ENCODE results near the gene PNMA8A.

Gene PNMA8A

GRCh38 chr19:46426506-46427162 lies 44.7 kb downstream of the PNMA8A start:
- H3K27me3 ChIP-seq (ENCODE audit: low read depth, low read length) = peaks cover 4% of the 10 kb centered on the region
- no peaks in the 10 kb centered on the region for H3K36me3 ChIP-seq (ENCODE audit: control insufficient read depth in 1 of 2, insufficient read depth in 2 of 2, low read length in 2 of 2)
- peaks cover 0 to 12% of the 10 kb centered on the region in 2 donors for H3K4me1 ChIP-seq (ENCODE audit: control insufficient read depth in 1 of 2, insufficient read depth in 2 of 2, low read length in 2 of 2)
- no peaks in the 10 kb centered on the region for H3K9me3 ChIP-seq (ENCODE audit: control insufficient read depth in 1 of 2, low read length in 2 of 2)
- peak overlapping the region; percentile 50 to 70 for H3K4me3 ChIP-seq (ENCODE audit: low read depth in 1 of 2, low read length in 2 of 2)
- H3K27ac ChIP-seq (ENCODE audit: low read length) = no peak overlapping the region

GRCh38 chr19:46426035-46426505 lies 45.3 kb downstream of the PNMA8A start:
- Histone ChIP-seq H3K4me3 (ENCODE audit: low read depth in 1 of 2, low read length in 2 of 2) (peak overlapping the region; percentile 50 to 70), H3K27ac (ENCODE audit: low read length) (no peak overlapping the region), H3K9me3 (ENCODE audit: control insufficient read depth in 1 of 2, low read length in 2 of 2) (no peaks in the 10 kb centered on the region), H3K4me1 (ENCODE audit: control insufficient read depth in 1 of 2, insufficient read depth in 2 of 2, low read length in 2 of 2) (peaks cover 0 to 12% of the 10 kb centered on the region in 2 donors), H3K36me3 (ENCODE audit: control insufficient read depth in 1 of 2, insufficient read depth in 2 of 2, low read length in 2 of 2) (no peaks in the 10 kb centered on the region), H3K27me3 (ENCODE audit: low read depth, low read length) (peaks cover 4% of the 10 kb centered on the region)

DNA sequence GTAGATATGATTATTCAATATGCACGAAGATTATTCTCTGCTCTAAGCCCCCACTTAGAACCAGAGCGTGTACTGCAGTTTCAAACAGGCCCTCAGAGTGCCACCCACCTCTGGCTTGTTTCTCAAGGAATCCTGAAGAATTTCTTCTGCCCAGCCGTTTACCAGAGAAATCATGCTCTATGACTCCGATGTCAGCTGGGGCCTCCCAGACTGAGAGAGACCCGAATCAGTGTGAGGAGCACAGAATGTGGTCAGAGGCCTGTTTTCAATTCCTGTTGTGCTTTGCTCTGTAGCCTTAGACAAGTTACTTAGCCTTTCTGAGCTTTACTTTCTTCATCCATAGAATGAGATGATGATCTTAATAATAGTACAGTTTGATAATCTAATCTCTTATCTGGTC lies 48.2 kb downstream of the PNMA8A start:
- H3K27ac ChIP-seq (ENCODE audit: low read length) = no peak overlapping the region
- H3K9me3 ChIP-seq (ENCODE audit: control insufficient read depth in 1 of 2, low read length in 2 of 2) = no peaks in the 10 kb centered on the region
- H3K4me1 ChIP-seq (ENCODE audit: control insufficient read depth in 1 of 2, insufficient read depth in 2 of 2, low read length in 2 of 2) = peaks cover 0 to 12% of the 10 kb centered on the region in 2 donors
- peaks cover 3% of the 10 kb centered on the region for H3K27me3 ChIP-seq (ENCODE audit: low read depth, low read length)
- no peak overlapping the region for H3K4me3 ChIP-seq (ENCODE audit: low read depth in 1 of 2, low read length in 2 of 2)
- H3K36me3 ChIP-seq (ENCODE audit: control insufficient read depth in 1 of 2, insufficient read depth in 2 of 2, low read length in 2 of 2) = no peaks in the 10 kb centered on the region

DNA sequence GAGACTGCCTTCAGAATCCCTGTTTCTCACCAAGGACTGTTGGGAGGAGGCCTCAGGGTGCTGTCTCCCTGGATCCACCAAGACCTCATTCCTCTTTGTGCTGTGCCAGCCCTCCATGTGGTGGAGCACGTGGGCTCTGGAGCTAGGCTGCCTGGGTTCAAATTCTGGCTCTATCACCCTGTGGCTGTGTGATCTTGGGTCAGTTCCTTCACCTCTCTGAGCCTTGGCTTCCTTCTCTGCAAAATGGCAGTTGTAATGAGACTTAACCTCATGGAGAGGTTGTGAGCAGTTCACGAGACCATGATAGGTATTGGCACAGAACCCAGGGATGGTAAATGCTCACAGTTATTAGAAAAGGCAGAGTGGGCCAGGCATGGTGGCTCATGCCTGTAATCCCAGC lies 49.0 kb downstream of the PNMA8A start:
- Histone ChIP-seq H3K36me3 (ENCODE audit: control insufficient read depth in 1 of 2, insufficient read depth in 2 of 2, low read length in 2 of 2) (no peaks in the 10 kb centered on the region), H3K27ac (ENCODE audit: low read length) (no peak overlapping the region), H3K4me3 (ENCODE audit: low read depth in 1 of 2, low read length in 2 of 2) (no peak overlapping the region), H3K4me1 (ENCODE audit: control insufficient read depth in 1 of 2, insufficient read depth in 2 of 2, low read length in 2 of 2) (peaks cover 0 to 12% of the 10 kb centered on the region in 2 donors), H3K9me3 (ENCODE audit: control insufficient read depth in 1 of 2, low read length in 2 of 2) (no peaks in the 10 kb centered on the region), H3K27me3 (ENCODE audit: low read depth, low read length) (no peaks in the 10 kb centered on the region)

DNA sequence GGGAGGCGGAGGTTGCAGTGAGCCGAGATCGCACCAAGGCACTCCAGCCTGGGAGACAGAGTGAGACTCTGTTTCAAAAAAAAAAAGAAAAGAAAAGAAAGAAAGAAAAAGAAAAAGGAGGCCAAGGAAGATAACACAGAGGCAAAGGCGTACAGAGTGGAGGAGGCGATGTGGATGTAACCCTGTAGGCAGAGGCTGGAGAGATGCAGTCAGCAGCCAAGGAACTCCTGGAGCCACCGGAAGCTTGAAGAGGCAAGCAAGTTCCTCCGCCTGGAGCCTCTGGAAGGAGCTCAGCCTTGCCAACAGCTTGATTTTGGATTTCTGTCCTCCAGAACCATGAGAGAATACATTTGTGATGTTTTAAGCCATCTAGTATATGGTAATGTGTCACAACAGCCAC lies 51.3 kb downstream of the PNMA8A start:
- Histone ChIP-seq H3K4me3 (ENCODE audit: low read depth in 1 of 2, low read length in 2 of 2) (no peak overlapping the region), H3K36me3 (ENCODE audit: control insufficient read depth in 1 of 2, insufficient read depth in 2 of 2, low read length in 2 of 2) (no peaks in the 10 kb centered on the region), H3K27ac (ENCODE audit: low read length) (no peak overlapping the region), H3K9me3 (ENCODE audit: control insufficient read depth in 1 of 2, low read length in 2 of 2) (no peaks in the 10 kb centered on the region), H3K4me1 (ENCODE audit: control insufficient read depth in 1 of 2, insufficient read depth in 2 of 2, low read length in 2 of 2) (peaks cover 0 to 10% of the 10 kb centered on the region in 2 donors), H3K27me3 (ENCODE audit: low read depth, low read length) (peaks cover 3% of the 10 kb centered on the region)

Measured in muscle layer of duodenum (tissue), 2 donors.